Activated CD8-positive, alpha-beta memory T cell treated with anti-CD3 and anti-CD28 coated beads, Interleukin-2, amount 50 U/mL, for 24 hours (primary cell): ENCODE measurements around the gene PDZK1.
"Not testable (repeated sequence)": the region's sequence is repeated elsewhere in the genome, so short reads cannot be mapped to it uniquely, and the experiment has no call there.

Experiments
- DNase-seq: peaks from one replicate; pipeline ENCODE4 v3.0.0-alpha.2; 2020; ENCODE audit errors: extremely low read depth

The PDZK1 gene

GRCh38 chr1:145707183-145707867, at the start of gene PDZK1:
Gene PDZK1, minus strand, starts transcription at chr1:145707368. Its CDS starts 19,347 bp downstream, at chr1:145688021.
- DNase-seq = no peak

GRCh38 chr1:145751491-145752037, 44.4 kb upstream of the PDZK1 start:
- no peak for DNase-seq

GRCh38 chr1:145750426-145750825, 43.3 kb upstream of the PDZK1 start:
- no peak for DNase-seq

- DNase-seq = no peak
These were observed 40.5 kb upstream of the PDZK1 start for GRCh38 chr1:145747398-145748247.

- no peak for DNase-seq
These were observed 33.1 kb upstream of the PDZK1 start for GRCh38 chr1:145740269-145740668.

- DNase-seq = no peak
These were observed 29.0 kb upstream of the PDZK1 start for GRCh38 chr1:145736191-145736590.

GRCh38 chr1:145730900-145731299, 23.7 kb upstream of the PDZK1 start:
- DNase-seq = no peak

- DNase-seq = no peak
These were observed 23.3 kb upstream of the PDZK1 start for GRCh38 chr1:145730467-145730866.

- DNase-seq = no peak
These were observed 22.7 kb upstream of the PDZK1 start for GRCh38 chr1:145729666-145730436.

- DNase-seq = no peak
These were observed 22.0 kb upstream of the PDZK1 start for GRCh38 chr1:145729196-145729595.

- not testable (repeated sequence) for DNase-seq
These were observed 19.0 kb upstream of the PDZK1 start for GRCh38 chr1:145726193-145726592.

GRCh38 chr1:145720878-145721671, 13.9 kb upstream of the PDZK1 start:
- DNase-seq = peak; percentile 25

GRCh38 chr1:145720556-145720877, 13.3 kb upstream of the PDZK1 start:
- DNase-seq = no peak

GRCh38 chr1:145719230-145720079, 12.3 kb upstream of the PDZK1 start, which contains the start of gene CD160:
Gene CD160, plus strand, starts transcription at chr1:145719499. Its CDS starts 8,829 bp downstream, at chr1:145728328.
- DNase-seq = no peak

GRCh38 chr1:145718465-145718864, 11.3 kb upstream of the PDZK1 start:
- not testable (repeated sequence) for DNase-seq

GRCh38 chr1:145717833-145718232, 10.7 kb upstream of the PDZK1 start:
- no peak for DNase-seq

- no peak for DNase-seq
These were observed 9.6 kb upstream of the PDZK1 start for GRCh38 chr1:145716641-145717345.

GRCh38 chr1:145714524-145715111, 7.5 kb upstream of the PDZK1 start:
- DNase-seq = no peak

GRCh38 chr1:145711213-145711651, 4.1 kb upstream of the PDZK1 start:
- DNase-seq = no peak
